WTC11 (cell line): ENCODE measurements around the gene LRP10. TPM values are rescaled to one million over a fixed set of nuclear protein-coding genes. Genes with fewer than 3 reads are reported as not detected.

Experiments used
- ATAC-seq: fragments of 200-7000 bp; cut with Tn5 transposase; 2 replicates; pipeline ENCODE4 v1.10.0; 2021; ENCODE audit warnings: mild to moderate bottlenecking, moderate library complexity
- CTCF ChIA-PET: fragments of 300-600 bp; sonication (Branson Sonifier 250); formaldehyde crosslinking; loops from one replicate; lab custom pipeline; 2021; ENCODE audit warnings: antibody characterized with exemption; lab: Charles Lee
- POLR2A ChIA-PET: fragments of 350-600 bp; sonication (Branson Sonifier 250); formaldehyde crosslinking; loops from one replicate; lab custom pipeline; 2021; ENCODE audit warnings: antibody characterized with exemption; lab: Charles Lee
- DNase-seq: peaks from one replicate; pipeline ENCODE4 v3.0.0; 2021; ENCODE audit warnings: low spot score
- H3K27ac Mint-ChIP-seq: 2 replicates; pipeline ENCODE4 v1.8.0; 2021; ENCODE audit warnings: mixed read lengths
- H3K27me3 Mint-ChIP-seq: 2 replicates; pipeline ENCODE4 v1.8.0; 2021; ENCODE audit warnings: low read depth, mild to moderate bottlenecking, moderate library complexity, mixed read lengths
- H3K36me3 Mint-ChIP-seq: 2 replicates; pipeline ENCODE4 v1.8.0; 2021; ENCODE audit warnings: mixed read lengths
- H3K4me1 Mint-ChIP-seq: 2 replicates; pipeline ENCODE4 v1.8.0; 2022; ENCODE audit warnings: mixed read lengths
- H3K4me3 Mint-ChIP-seq: 2 replicates; pipeline ENCODE4 v1.8.0; 2021; ENCODE audit warnings: mild to moderate bottlenecking, moderate library complexity, mixed read lengths
- H3K9me3 Mint-ChIP-seq: 2 replicates; pipeline ENCODE4 v1.8.0; 2021; ENCODE audit warnings: mixed read lengths
- CBFB ChIP-seq: sonication (generic); formaldehyde crosslinking; IDR thresholded peaks from 2 replicates; pipeline ENCODE4 v1.8.1; 2022; ENCODE audit warnings: mild to moderate bottlenecking, low read depth, missing genetic modification reagents
- CREB1 ChIP-seq: sonication (generic); formaldehyde crosslinking; IDR thresholded peaks from 2 replicates; pipeline ENCODE4 v1.8.0; 2023; ENCODE audit warnings: mild to moderate bottlenecking, missing genetic modification reagents
- ELF4 ChIP-seq: sonication (generic); formaldehyde crosslinking; IDR thresholded peaks from 2 replicates; pipeline ENCODE4 v1.8.1; 2022; ENCODE audit warnings: low read depth, mild to moderate bottlenecking, moderate library complexity, missing genetic modification reagents
- IRF2 ChIP-seq: sonication (generic); formaldehyde crosslinking; IDR thresholded peaks from 2 replicates; pipeline ENCODE4 v1.8.0; 2022; ENCODE audit warnings: low read depth, missing genetic modification reagents, borderline replicate concordance
- JUN ChIP-seq: sonication (generic); formaldehyde crosslinking; IDR thresholded peaks from 2 replicates; pipeline ENCODE4 v1.8.0; 2023; ENCODE audit warnings: mild to moderate bottlenecking, missing genetic modification reagents
- MXD4 ChIP-seq: fragments of 250-450 bp; sonication (Bioruptor Pico); IDR thresholded peaks from 2 replicates; pipeline ENCODE4 v1.8.0; 2021; ENCODE audit warnings: mild to moderate bottlenecking, moderate library complexity, borderline replicate concordance
- NFE2L1 ChIP-seq: sonication (generic); formaldehyde crosslinking; IDR thresholded peaks from 2 replicates; pipeline ENCODE4 v1.8.1; 2023; ENCODE audit warnings: missing genetic modification reagents
- ZNF121 ChIP-seq: sonication (generic); formaldehyde crosslinking; IDR thresholded peaks from 2 replicates; pipeline ENCODE4 v1.8.0; 2023; ENCODE audit warnings: missing genetic modification reagents
- ZNF138 ChIP-seq: sonication (generic); formaldehyde crosslinking; conservative IDR thresholded peaks from 2 replicates; pipeline ENCODE4 v1.8.1; 2022; ENCODE audit warnings: mild to moderate bottlenecking, moderate library complexity, missing genetic modification reagents
- ZNF263 ChIP-seq: sonication (generic); formaldehyde crosslinking; IDR thresholded peaks from 2 replicates; pipeline ENCODE4 v1.8.1; 2022; ENCODE audit warnings: low read depth, mild to moderate bottlenecking, moderate library complexity, missing genetic modification reagents
- ZNF423 ChIP-seq: fragments of 250-450 bp; sonication (Bioruptor Pico); IDR thresholded peaks from 2 replicates; pipeline ENCODE4 v2.1.2; 2022; ENCODE audit warnings: mild to moderate bottlenecking, moderate library complexity
- ZNF671 ChIP-seq: fragments of 250-450 bp; sonication (Bioruptor Pico); IDR thresholded peaks from 2 replicates; pipeline ENCODE4 v1.8.0; 2021; ENCODE audit warnings: mild to moderate bottlenecking
- total RNA-seq: library from RNA; stranded (reverse); gene quantifications from 3 replicates; pipeline ENCODE4 v1.2.3, GENCODE V29; 2021
- TF ChIP-seq, protein P1 (sequence below): fragments of 250-450 bp; sonication (Bioruptor Pico); IDR thresholded peaks from 2 replicates; pipeline ENCODE4 v1.9.0; 2021; ENCODE audit warnings: mild to moderate bottlenecking
- TF ChIP-seq, protein P2 (sequence below): sonication (generic); formaldehyde crosslinking; IDR thresholded peaks from 2 replicates; pipeline ENCODE4 v1.8.1; 2022; ENCODE audit warnings: mild to moderate bottlenecking, missing genetic modification reagents, moderate library complexity, borderline replicate concordance
- TF ChIP-seq, protein P3 (sequence below): sonication (generic); formaldehyde crosslinking; IDR thresholded peaks from 2 replicates; pipeline ENCODE4 v1.8.0; 2022; ENCODE audit warnings: mild to moderate bottlenecking, missing genetic modification reagents
- TF ChIP-seq, protein P4 (sequence below): sonication (generic); formaldehyde crosslinking; IDR thresholded peaks from 2 replicates; pipeline ENCODE4 v1.8.1; 2023; ENCODE audit warnings: mild to moderate bottlenecking, moderate library complexity, missing genetic modification reagents
- TF ChIP-seq, protein P5 (sequence below): sonication (generic); formaldehyde crosslinking; IDR thresholded peaks from 2 replicates; pipeline ENCODE4 v1.8.0; 2023; ENCODE audit warnings: missing genetic modification reagents

The LRP10 gene
- total RNA-seq, 1 experiment from 2014 or later, result 24.0 TPM

DNA sequence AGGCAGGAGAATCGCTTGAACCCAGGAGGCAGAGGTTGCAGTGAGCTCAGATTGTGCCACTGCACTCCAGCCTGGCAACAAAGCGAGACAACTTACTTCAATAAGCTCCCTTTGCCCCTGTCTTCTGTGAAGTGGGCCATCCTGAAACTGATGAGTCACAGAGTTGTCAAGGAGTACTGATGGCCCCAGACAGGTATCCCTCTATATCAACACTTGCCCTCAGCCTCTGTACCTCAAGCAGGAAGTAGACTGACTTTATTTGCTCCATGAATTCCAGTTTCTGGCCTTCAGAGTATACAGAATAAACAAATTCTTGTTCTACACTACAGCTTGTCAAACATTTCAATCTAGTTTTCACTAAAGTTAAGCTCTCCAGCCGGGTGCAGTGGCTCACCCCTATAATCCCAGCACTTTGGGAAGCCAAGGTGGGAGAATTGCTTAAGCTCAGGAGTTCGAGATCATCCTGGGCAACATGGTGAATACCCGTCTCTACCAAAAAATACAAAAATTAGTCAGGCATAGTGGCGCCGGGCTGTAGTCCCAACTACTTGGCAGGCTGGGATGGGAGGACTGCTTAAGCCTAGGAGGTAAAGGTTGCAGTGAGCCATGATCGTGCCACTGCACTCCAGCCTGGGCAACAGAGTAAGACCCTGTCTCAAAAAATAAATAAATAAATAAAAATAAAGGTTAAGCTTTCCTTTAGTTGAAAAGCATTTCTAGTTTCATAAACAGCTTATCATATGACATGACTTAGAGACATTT is 16.4 kb upstream of the LRP10 start:
- ATAC-seq, result no peak
- ChIA-PET CTCF (interaction anchor here (0.6 to 10.1 kb wide), 15 partner anchors 10 to 298 kb away, joined by 3 to 280 read pairs (median 3); partner anchors contain the start of genes LRP10, MMP14, OXA1L and RBM23), POLR2A (interaction anchor here (1.5 kb wide), 1 partner anchor 32 kb away, joined by 7 read pairs; no protein-coding TSS in a partner anchor)
- H3K4me1 Mint-ChIP-seq, result peaks cover 4% of the 10 kb centered on the region
- no peak overlapping the region for H3K4me3 Mint-ChIP-seq
- H3K9me3 Mint-ChIP-seq, result peaks cover 5% of the 10 kb centered on the region; the same call in 1 of the 2 replicates
- no peaks in the 10 kb centered on the region for H3K27me3 Mint-ChIP-seq
- H3K27ac Mint-ChIP-seq, result no peak overlapping the region
- DNase-seq, result no peak
- no peaks in the 10 kb centered on the region for H3K36me3 Mint-ChIP-seq
- TF ChIP-seq, protein P1, sequence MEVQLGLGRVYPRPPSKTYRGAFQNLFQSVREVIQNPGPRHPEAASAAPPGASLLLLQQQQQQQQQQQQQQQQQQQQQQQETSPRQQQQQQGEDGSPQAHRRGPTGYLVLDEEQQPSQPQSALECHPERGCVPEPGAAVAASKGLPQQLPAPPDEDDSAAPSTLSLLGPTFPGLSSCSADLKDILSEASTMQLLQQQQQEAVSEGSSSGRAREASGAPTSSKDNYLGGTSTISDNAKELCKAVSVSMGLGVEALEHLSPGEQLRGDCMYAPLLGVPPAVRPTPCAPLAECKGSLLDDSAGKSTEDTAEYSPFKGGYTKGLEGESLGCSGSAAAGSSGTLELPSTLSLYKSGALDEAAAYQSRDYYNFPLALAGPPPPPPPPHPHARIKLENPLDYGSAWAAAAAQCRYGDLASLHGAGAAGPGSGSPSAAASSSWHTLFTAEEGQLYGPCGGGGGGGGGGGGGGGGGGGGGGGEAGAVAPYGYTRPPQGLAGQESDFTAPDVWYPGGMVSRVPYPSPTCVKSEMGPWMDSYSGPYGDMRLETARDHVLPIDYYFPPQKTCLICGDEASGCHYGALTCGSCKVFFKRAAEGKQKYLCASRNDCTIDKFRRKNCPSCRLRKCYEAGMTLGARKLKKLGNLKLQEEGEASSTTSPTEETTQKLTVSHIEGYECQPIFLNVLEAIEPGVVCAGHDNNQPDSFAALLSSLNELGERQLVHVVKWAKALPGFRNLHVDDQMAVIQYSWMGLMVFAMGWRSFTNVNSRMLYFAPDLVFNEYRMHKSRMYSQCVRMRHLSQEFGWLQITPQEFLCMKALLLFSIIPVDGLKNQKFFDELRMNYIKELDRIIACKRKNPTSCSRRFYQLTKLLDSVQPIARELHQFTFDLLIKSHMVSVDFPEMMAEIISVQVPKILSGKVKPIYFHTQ (CRISPR knock-in tag), result no peak
- TF ChIP-seq ZNF121, result no peak
- TF ChIP-seq, protein P2, sequence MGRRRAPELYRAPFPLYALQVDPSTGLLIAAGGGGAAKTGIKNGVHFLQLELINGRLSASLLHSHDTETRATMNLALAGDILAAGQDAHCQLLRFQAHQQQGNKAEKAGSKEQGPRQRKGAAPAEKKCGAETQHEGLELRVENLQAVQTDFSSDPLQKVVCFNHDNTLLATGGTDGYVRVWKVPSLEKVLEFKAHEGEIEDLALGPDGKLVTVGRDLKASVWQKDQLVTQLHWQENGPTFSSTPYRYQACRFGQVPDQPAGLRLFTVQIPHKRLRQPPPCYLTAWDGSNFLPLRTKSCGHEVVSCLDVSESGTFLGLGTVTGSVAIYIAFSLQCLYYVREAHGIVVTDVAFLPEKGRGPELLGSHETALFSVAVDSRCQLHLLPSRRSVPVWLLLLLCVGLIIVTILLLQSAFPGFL (CRISPR knock-in tag), result no peak
- no peak for TF ChIP-seq CBFB (CRISPR knock-in tag)
- no peak for TF ChIP-seq ZNF423 (CRISPR knock-in tag)
- TF ChIP-seq, protein P3, sequence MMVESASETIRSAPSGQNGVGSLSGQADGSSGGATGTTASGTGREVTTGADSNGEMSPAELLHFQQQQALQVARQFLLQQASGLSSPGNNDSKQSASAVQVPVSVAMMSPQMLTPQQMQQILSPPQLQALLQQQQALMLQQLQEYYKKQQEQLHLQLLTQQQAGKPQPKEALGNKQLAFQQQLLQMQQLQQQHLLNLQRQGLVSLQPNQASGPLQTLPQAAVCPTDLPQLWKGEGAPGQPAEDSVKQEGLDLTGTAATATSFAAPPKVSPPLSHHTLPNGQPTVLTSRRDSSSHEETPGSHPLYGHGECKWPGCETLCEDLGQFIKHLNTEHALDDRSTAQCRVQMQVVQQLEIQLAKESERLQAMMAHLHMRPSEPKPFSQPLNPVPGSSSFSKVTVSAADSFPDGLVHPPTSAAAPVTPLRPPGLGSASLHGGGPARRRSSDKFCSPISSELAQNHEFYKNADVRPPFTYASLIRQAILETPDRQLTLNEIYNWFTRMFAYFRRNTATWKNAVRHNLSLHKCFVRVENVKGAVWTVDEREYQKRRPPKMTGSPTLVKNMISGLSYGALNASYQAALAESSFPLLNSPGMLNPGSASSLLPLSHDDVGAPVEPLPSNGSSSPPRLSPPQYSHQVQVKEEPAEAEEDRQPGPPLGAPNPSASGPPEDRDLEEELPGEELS (CRISPR knock-in tag), result no peak
- no peak for TF ChIP-seq ZNF138 (CRISPR knock-in tag)
- no peak for TF ChIP-seq JUN (CRISPR knock-in tag)
- TF ChIP-seq ZNF671 (CRISPR knock-in tag), result no peak
- TF ChIP-seq CREB1 (CRISPR knock-in tag), result no peak
- TF ChIP-seq NFE2L1, result no peak
- no peak for TF ChIP-seq MXD4 (CRISPR knock-in tag)
- TF ChIP-seq IRF2 (CRISPR knock-in tag), result no peak
- no peak for TF ChIP-seq ZNF263 (CRISPR knock-in tag)
- TF ChIP-seq, protein P4, sequence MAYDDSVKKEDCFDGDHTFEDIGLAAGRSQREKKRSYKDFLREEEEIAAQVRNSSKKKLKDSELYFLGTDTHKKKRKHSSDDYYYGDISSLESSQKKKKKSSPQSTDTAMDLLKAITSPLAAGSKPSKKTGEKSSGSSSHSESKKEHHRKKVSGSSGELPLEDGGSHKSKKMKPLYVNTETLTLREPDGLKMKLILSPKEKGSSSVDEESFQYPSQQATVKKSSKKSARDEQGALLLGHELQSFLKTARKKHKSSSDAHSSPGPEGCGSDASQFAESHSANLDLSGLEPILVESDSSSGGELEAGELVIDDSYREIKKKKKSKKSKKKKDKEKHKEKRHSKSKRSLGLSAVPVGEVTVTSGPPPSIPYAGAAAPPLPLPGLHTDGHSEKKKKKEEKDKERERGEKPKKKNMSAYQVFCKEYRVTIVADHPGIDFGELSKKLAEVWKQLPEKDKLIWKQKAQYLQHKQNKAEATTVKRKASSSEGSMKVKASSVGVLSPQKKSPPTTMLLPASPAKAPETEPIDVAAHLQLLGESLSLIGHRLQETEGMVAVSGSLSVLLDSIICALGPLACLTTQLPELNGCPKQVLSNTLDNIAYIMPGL, result no peak
- TF ChIP-seq, protein P5, sequence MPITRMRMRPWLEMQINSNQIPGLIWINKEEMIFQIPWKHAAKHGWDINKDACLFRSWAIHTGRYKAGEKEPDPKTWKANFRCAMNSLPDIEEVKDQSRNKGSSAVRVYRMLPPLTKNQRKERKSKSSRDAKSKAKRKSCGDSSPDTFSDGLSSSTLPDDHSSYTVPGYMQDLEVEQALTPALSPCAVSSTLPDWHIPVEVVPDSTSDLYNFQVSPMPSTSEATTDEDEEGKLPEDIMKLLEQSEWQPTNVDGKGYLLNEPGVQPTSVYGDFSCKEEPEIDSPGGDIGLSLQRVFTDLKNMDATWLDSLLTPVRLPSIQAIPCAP, result no peak
- TF ChIP-seq ELF4 (CRISPR knock-in tag), result no peak
